ENCODE data around the gene EXOC1L.

- TF ChIP-seq EZH2 (IDR thresholded peaks at IDR 0.05; ENCODE audit: low read length) = no peak
- TF ChIP-seq CTCF (optimal IDR thresholded peaks at IDR 0.05 in 1 of 3, IDR thresholded peaks at IDR 0.05 in 1 of 3, conservative IDR thresholded peaks at IDR 0.05 in 1 of 3; ENCODE audit: extremely low read depth in 1 of 3, insufficient read depth in 2 of 3, low read length in 3 of 3) = no peak
Measured at GRCh38 chr4:55783584-55783983, 36.0 kb upstream of the EXOC1L start.

Data from keratinocyte (primary cell).